Parathyroid adenoma (tissue), 2 donors: ENCODE results near the gene CD72.

Source experiments
- H2AFZ ChIP-seq: fragments of 300-600 bp; sonication (generic); one replicate; pipeline ENCODE4 v1.7.0; 2017; ENCODE audit warnings: antibody characterized with exemption, mild to moderate bottlenecking
- H3K27ac ChIP-seq: fragments of 300-600 bp; sonication (generic); one replicate; pipeline ENCODE4 v1.7.0; 2017
- H3K27me3 ChIP-seq: fragments of 300-600 bp; sonication (generic); one replicate; pipeline ENCODE4 v1.7.0; 2017; ENCODE audit warnings: low read length; ENCODE audit not compliant: control insufficient read depth, insufficient read depth
- H3K36me3 ChIP-seq: fragments of 300-600 bp; sonication (generic); one replicate; pipeline ENCODE4 v1.7.0; 2017; ENCODE audit warnings: low read length; ENCODE audit not compliant: control insufficient read depth, insufficient read depth
- H3K4me1 ChIP-seq: fragments of 300-600 bp; sonication (generic); one replicate; pipeline ENCODE4 v1.7.0; 2017; ENCODE audit warnings: control low read depth
- H3K4me2 ChIP-seq: fragments of 300-600 bp; sonication (generic); one replicate; pipeline ENCODE4 v1.7.0; 2017; ENCODE audit warnings: low read length
- H3K4me3 ChIP-seq: fragments of 300-600 bp; sonication (generic); one replicate; pipeline ENCODE4 v1.7.0; 2017; ENCODE audit warnings: low read depth, low read length
- H3K79me2 ChIP-seq: fragments of 300-600 bp; sonication (generic); one replicate; pipeline ENCODE4 v1.7.0; 2017; ENCODE audit warnings: control low read depth
- H3K9ac ChIP-seq: fragments of 300-600 bp; sonication (generic); one replicate; pipeline ENCODE4 v1.7.0; 2017; ENCODE audit warnings: mild to moderate bottlenecking
- H3K9me3 ChIP-seq: fragments of 300-600 bp; sonication (generic); one replicate; pipeline ENCODE4 v1.7.0; 2017; ENCODE audit warnings: low read length; ENCODE audit not compliant: control insufficient read depth
- TF ChIP-seq, protein P1 (sequence below): fragments of 300-600 bp; sonication (generic); IDR thresholded peaks from one replicate; pipeline ENCODE4 v1.7.0; 2017; ENCODE audit warnings: antibody characterized with exemption, mild to moderate bottlenecking
- donor health status: primary hyperparathyroidism.

Gene CD72

DNA sequence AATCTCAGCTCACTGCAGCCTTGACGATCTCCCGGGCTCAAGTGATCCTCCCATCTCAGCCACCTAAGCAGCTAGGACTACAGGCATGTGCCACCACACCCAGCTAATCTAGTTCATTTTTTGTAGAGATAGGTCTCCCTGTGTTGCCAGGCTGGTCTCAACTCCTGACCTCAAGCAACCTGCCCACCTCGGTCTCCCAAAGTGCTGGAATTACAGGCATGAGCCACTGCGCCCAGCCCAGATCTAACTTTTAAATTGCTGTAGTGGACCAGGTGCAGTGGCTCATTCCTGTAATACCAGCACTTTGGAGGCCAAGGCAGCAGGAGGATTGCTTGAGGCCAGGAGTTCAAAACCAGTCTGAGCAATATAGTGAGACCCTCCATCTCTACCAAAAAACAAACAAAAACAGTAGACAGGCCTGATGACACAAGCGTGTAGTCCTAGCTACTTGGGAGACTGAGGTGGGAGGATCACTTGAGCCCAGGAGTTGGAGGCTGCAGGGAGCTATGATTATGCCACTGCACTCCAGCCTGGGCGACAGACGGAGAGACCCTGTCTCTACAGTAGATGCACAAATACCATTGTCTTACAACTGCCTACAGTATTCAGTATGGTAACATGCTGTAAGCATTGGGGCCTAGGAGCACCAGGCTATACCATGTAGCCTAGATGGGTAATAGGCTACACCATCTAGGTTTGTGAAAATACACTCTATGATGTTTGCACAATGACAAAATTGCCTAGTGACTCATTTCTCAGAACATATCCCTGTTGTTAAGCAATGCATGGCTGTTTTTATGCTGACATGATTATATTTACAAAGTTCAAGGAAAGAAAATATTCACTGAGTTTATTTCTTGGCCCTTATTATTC is 34.0 kb upstream of the CD72 start:
- H3K4me3 ChIP-seq = no peak overlapping the region
- no peaks in the 10 kb centered on the region for H3K79me2 ChIP-seq
- H3K9me3 ChIP-seq = no peaks in the 10 kb centered on the region
- H3K27ac ChIP-seq = no peak overlapping the region
- H2AFZ ChIP-seq = no peak overlapping the region
- no peak overlapping the region for H3K4me2 ChIP-seq
- H3K36me3 ChIP-seq = no peaks in the 10 kb centered on the region
- H3K27me3 ChIP-seq = no peaks in the 10 kb centered on the region
- TF ChIP-seq, protein P1, sequence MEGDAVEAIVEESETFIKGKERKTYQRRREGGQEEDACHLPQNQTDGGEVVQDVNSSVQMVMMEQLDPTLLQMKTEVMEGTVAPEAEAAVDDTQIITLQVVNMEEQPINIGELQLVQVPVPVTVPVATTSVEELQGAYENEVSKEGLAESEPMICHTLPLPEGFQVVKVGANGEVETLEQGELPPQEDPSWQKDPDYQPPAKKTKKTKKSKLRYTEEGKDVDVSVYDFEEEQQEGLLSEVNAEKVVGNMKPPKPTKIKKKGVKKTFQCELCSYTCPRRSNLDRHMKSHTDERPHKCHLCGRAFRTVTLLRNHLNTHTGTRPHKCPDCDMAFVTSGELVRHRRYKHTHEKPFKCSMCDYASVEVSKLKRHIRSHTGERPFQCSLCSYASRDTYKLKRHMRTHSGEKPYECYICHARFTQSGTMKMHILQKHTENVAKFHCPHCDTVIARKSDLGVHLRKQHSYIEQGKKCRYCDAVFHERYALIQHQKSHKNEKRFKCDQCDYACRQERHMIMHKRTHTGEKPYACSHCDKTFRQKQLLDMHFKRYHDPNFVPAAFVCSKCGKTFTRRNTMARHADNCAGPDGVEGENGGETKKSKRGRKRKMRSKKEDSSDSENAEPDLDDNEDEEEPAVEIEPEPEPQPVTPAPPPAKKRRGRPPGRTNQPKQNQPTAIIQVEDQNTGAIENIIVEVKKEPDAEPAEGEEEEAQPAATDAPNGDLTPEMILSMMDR = no peak
- no peak overlapping the region for H3K9ac ChIP-seq
- peaks cover 2% of the 10 kb centered on the region for H3K4me1 ChIP-seq

DNA sequence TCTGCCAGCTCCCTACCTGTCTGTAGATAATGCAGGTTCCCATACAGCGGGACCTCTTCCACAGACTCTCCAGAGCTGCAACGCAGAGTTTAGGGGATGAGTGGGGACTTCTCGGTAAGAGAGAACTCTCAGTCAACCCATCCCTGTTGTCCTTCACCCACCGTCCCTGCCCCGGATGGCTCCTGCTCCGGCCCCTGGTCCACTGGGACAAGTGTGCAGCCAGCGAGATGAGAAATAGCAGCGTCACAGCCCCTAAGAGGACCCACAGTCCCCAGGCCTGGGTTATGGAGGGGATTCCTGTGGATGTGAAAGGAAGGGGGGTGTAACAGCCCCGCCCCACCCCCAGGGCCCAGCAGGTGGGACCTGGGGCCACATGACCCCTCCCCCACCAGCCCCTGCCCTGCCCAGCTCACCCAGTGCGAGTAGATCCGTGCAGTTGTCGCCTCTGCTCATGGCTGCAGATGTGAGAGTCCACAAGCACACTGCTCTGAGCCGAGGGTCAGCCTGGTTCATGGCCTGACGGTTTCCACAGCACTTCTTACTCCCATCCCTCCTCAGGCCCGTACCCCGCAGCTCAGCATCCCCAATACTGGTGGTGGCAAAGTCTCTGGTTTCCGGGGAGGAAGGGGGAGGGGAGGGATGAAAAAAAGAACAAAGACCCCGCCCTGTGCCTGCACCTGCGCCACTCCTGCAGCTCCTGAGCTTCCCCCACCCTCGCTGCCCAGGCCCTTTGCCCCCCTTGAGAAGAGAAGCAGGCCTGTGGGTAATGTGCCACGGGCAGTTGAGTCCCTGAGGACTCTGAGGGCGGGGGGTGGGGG is 32.3 kb upstream of the CD72 start, which contains the start of gene SIT1:
Gene SIT1 (minus strand): TSS at position 591 of the 818 bp plus-strand sequence. CDS start 78 bp downstream, at position 513.
- no peaks in the 10 kb centered on the region for H3K79me2 ChIP-seq
- H3K9me3 ChIP-seq = no peaks in the 10 kb centered on the region
- no peak within 1 kb of the TSS for H3K4me3 ChIP-seq
- TF ChIP-seq, protein P1 = no peak
- H3K4me2 ChIP-seq = no peak within 1 kb of the TSS
- H3K36me3 ChIP-seq = no peaks in the 10 kb centered on the region
- no peak within 1 kb of the TSS for H3K27ac ChIP-seq
- H3K4me1 ChIP-seq = peaks cover 3% of the 10 kb centered on the region
- no peak within 1 kb of the TSS for H3K9ac ChIP-seq
- no peak within 1 kb of the TSS for H2AFZ ChIP-seq
- H3K27me3 ChIP-seq = no peaks in the 10 kb centered on the region

DNA sequence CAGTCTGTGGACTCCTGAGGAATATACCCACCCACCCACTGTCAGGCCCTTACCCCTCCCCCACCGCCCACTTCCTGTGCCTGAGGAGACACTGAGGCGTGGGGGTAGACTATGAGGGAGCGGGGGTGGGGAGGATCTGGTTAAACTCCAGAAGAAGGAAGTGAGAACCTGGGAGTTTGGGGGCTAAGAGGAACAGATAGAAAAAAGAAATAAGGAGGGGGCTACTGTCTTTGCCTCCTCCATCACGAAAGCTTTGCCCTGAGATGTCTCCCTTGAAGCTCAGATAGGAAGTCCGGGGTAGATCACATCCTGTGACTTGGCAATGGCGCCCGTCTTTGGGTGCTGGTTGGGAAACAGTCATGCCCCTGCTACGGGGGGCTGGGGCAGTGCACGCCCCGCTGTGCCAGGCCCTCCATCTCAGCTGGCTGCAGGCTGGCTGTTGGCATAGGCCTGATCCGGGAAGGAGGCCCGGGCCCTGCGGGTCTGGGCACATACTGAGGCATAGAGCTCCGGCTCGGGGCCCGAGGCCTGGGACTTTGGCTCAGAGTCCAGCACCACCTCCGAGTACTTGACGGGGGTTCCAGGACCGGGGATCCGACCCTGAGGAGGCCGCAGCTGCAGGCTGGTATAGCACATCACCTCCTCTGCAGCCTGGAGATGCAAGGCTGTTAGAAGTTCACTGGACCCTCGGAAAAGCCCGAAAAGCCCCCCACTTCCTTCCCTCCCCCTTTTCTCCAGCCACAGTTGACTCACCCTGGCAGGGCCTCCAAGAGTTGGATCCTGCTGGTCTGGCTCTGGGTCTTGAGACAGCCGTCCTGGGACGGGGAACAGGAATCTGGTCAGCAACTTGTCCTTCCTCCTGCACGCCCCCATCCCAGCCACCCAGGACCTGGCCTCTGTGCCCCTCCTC is 31.5 kb upstream of the CD72 start:
- no peak overlapping the region for H3K9ac ChIP-seq
- H3K27ac ChIP-seq = no peak overlapping the region
- H3K4me3 ChIP-seq = no peak overlapping the region

DNA sequence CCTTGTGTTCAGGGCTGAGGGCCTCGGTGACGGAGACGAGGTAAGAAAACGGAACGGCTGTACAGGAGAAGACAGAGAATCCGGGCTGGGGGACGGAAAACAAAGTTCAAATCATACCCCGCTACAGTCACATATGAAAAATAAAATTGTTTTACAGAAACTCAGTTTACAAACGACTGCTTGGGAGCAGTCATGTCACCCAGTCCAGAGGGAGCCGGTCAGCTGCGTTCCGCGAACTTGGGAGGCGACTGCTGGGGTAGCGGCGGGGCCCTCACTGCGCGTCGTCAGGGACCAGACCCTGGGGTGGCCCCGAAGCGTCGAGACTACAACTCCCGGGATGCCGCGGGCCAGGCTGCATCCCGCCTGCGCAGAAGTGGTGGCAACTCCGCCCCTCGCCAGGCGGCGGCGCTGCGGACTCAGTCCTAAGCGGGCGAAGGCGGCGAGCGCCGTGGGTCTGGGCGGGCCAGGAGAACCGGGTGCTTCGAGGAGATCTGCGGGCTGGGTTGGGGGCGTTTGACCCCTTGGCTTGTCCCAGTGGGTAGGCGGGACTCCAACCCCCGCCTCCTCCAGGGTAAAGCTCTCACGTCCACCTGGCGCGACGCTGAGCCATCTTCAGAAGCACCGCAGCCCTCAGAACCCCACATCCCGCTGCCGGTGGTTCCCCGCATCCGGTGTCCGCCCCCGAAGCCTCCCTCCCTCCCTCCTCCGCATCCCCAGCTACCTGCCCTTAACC is 28.5 kb upstream of the CD72 start:
- H3K9ac ChIP-seq = peak overlapping the region; percentile 21
- no peaks in the 10 kb centered on the region for H3K9me3 ChIP-seq
- H3K4me3 ChIP-seq = peak overlapping the region; percentile 97
- H3K27ac ChIP-seq = peak overlapping the region; percentile 71
- peak overlapping the region; percentile 90 for H2AFZ ChIP-seq
- H3K4me2 ChIP-seq = peak overlapping the region; percentile 94
- no peaks in the 10 kb centered on the region for H3K27me3 ChIP-seq
- no peaks in the 10 kb centered on the region for H3K36me3 ChIP-seq
- no peaks in the 10 kb centered on the region for H3K79me2 ChIP-seq
- TF ChIP-seq, protein P1 = peak; percentile 79
- peaks cover 3% of the 10 kb centered on the region for H3K4me1 ChIP-seq

More for the DNA sequence above, 31.5 kb upstream of the CD72 start:
- no peaks in the 10 kb centered on the region for H3K9me3 ChIP-seq
- H3K36me3 ChIP-seq = no peaks in the 10 kb centered on the region
- TF ChIP-seq, protein P1 = no peak
- H3K4me1 ChIP-seq = peaks cover 3% of the 10 kb centered on the region
- H3K4me2 ChIP-seq = no peak overlapping the region
- no peaks in the 10 kb centered on the region for H3K79me2 ChIP-seq
- H2AFZ ChIP-seq = no peak overlapping the region
- H3K27me3 ChIP-seq = no peaks in the 10 kb centered on the region
